DND-41 (cell line): Measurements from ENCODE around the gene BIRC7.

ENCODE experiments used
- ATAC-seq: fragments of 200-7000 bp; cut with Tn5 transposase; 3 replicates; pipeline ENCODE4 v1.9.1; 2021; ENCODE audit warnings: low read depth; ENCODE audit not compliant: insufficient read depth
- DNase-seq: peaks from one replicate; pipeline ENCODE4 v3.0.0-alpha.2; 2020
- H2AFZ ChIP-seq: 2 replicates; pipeline ENCODE4 v1.6.0; 2012; ENCODE audit warnings: low read depth, low read length
- H3K27ac ChIP-seq: 2 replicates; pipeline ENCODE4 v1.5.1; 2012; ENCODE audit warnings: low read length, inconsistent platforms
- H3K27me3 ChIP-seq: fragments of 200-600 bp; sonication (generic); 2 replicates; pipeline ENCODE4 v1.6.0; 2012; ENCODE audit warnings: low read length, mild to moderate bottlenecking, inconsistent platforms; ENCODE audit not compliant: insufficient read depth, poor library complexity
- H3K36me3 ChIP-seq: 2 replicates; pipeline ENCODE4 v1.5.1; 2012; ENCODE audit warnings: low read length, inconsistent platforms; ENCODE audit not compliant: insufficient read depth
- H3K4me1 ChIP-seq: 2 replicates; pipeline ENCODE4 v1.5.1; 2012; ENCODE audit warnings: mild to moderate bottlenecking, low read length; ENCODE audit not compliant: insufficient read depth
- H3K4me2 ChIP-seq: 2 replicates; pipeline ENCODE4 v1.6.0; 2012; ENCODE audit warnings: mild to moderate bottlenecking, moderate library complexity, low read length, inconsistent platforms; ENCODE audit not compliant: insufficient read depth
- H3K4me3 ChIP-seq, 2 experiments: fragments of 200-600 bp in 1 of 2; shearing (Covaris generic) in 1 of 2; 2 replicates each; pipeline ENCODE4 v1.5.1; 2012 to 2016; ENCODE audit warnings: inconsistent platforms in 2 of 2, low read length in 2 of 2, mild to moderate bottlenecking in 2 of 2, low read depth in 1 of 2, moderate library complexity in 1 of 2
- H3K79me2 ChIP-seq: 2 replicates; pipeline ENCODE4 v1.6.0; 2012; ENCODE audit warnings: low read length, inconsistent platforms; ENCODE audit not compliant: insufficient read depth
- H3K9ac ChIP-seq: 2 replicates; pipeline ENCODE4 v1.6.0; 2012; ENCODE audit warnings: low read depth, mild to moderate bottlenecking, inconsistent platforms, low read length, moderate library complexity
- H3K9me3 ChIP-seq: 2 replicates; pipeline ENCODE4 v1.5.1; 2012; ENCODE audit warnings: low read length, moderate library complexity, mild to moderate bottlenecking, inconsistent platforms; ENCODE audit not compliant: insufficient read depth, severe bottlenecking
- H4K20me1 ChIP-seq: 2 replicates; pipeline ENCODE4 v1.6.0; 2012; ENCODE audit warnings: low read length; ENCODE audit not compliant: insufficient read depth
- CTCF ChIP-seq: IDR thresholded peaks from 2 replicates; pipeline ENCODE4 v1.5.1; 2012; ENCODE audit warnings: borderline replicate concordance, low read length, moderate library complexity, mild to moderate bottlenecking; ENCODE audit not compliant: poor library complexity, severe bottlenecking; ENCODE audit errors: extremely low read depth
- EZH2 ChIP-seq: IDR thresholded peaks from 3 replicates; pipeline ENCODE4 v1.6.1; 2012; ENCODE audit warnings: borderline replicate concordance, low read depth, mild to moderate bottlenecking, moderate library complexity, low read length, inconsistent platforms; ENCODE audit not compliant: severe bottlenecking

The BIRC7 gene

GRCh38 chr20:63235399-63235983 is at the start of gene BIRC7:
Gene BIRC7 (plus strand): TSS chr20:63235905. CDS start chr20:63236097, 192 bp downstream.
- H3K9me3 ChIP-seq: no peaks in the 10 kb centered on the region
- no peak for ATAC-seq
- TF ChIP-seq EZH2: no peak
- no peak for TF ChIP-seq CTCF
- H3K4me3 ChIP-seq: no peak within 1 kb of the TSS
- H3K4me1 ChIP-seq: no peaks in the 10 kb centered on the region
- no peak within 1 kb of the TSS for H2AFZ ChIP-seq
- H3K27me3 ChIP-seq: peaks cover 20% of the 10 kb centered on the region
- no peak for DNase-seq
- H3K79me2 ChIP-seq: no peaks in the 10 kb centered on the region
- no peak within 1 kb of the TSS for H3K4me2 ChIP-seq
- peaks cover 12% of the 10 kb centered on the region for H4K20me1 ChIP-seq
- H3K36me3 ChIP-seq: no peaks in the 10 kb centered on the region
- no peak within 1 kb of the TSS for H3K27ac ChIP-seq
- no peak within 1 kb of the TSS for H3K9ac ChIP-seq

DNA sequence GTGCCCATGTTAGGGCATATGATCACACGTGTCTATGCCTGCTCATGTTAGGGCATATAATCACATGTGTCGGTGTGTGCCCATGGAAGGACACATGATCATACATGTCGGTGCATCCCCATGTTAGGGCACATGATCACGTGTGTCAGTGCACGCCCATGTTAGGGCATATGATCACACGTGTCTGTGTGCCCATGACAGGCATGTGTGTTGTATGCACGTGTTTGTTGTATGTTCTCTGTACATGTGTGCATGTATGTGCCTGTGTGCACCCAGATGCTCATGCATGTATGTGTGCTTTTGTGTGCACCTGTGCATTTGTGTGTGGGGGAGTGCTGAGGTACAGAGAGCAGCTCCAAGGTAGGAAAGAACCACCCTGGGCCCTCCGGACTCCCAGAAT is 49.6 kb upstream of the BIRC7 start:
- TF ChIP-seq EZH2 (no peak), CTCF (no peak)
- ATAC-seq (no peak), DNase-seq (no peak)
- H2AFZ ChIP-seq: no peak overlapping the region
- H3K79me2 ChIP-seq: no peaks in the 10 kb centered on the region
- H3K27ac ChIP-seq: no peak overlapping the region
- H3K9me3 ChIP-seq: no peaks in the 10 kb centered on the region
- no peaks in the 10 kb centered on the region for H3K27me3 ChIP-seq
- no peaks in the 10 kb centered on the region for H3K36me3 ChIP-seq
- H3K4me1 ChIP-seq: peaks cover 9% of the 10 kb centered on the region
- no peak overlapping the region for H3K4me2 ChIP-seq
- H4K20me1 ChIP-seq: peaks cover 48% of the 10 kb centered on the region
- H3K4me3 ChIP-seq: no peak overlapping the region
- no peak overlapping the region for H3K9ac ChIP-seq

GRCh38 chr20:63186528-63187316 is 49.0 kb upstream of the BIRC7 start:
- Histone ChIP-seq H3K4me1 (peaks cover 9% of the 10 kb centered on the region), H3K4me3 (no peak overlapping the region), H2AFZ (no peak overlapping the region), H3K27ac (no peak overlapping the region), H3K27me3 (no peaks in the 10 kb centered on the region), H3K79me2 (no peaks in the 10 kb centered on the region), H3K9me3 (no peaks in the 10 kb centered on the region), H4K20me1 (peaks cover 49% of the 10 kb centered on the region), H3K9ac (no peak overlapping the region), H3K4me2 (no peak overlapping the region), H3K36me3 (no peaks in the 10 kb centered on the region)
- ATAC-seq (no peak), DNase-seq (no peak)
- TF ChIP-seq CTCF (peak; percentile 20), EZH2 (no peak)
